Activated CD8-positive, alpha-beta T cell treated with anti-CD3 and anti-CD28 coated beads, Interleukin-2, amount 10 ng/mL, durations not matched to agents 7 days and 5 days (primary cell): ENCODE measurements around the gene ARHGEF7. TPM values are rescaled to one million over a fixed set of nuclear protein-coding genes. Genes with fewer than 3 reads are reported as not detected.
A peak's percentile ranks its signal among the peaks of the same experiment; 100 is the strongest.

ENCODE experiments used
- ATAC-seq: fragments of 150-1000 bp; cut with Tn5 transposase; one replicate; pipeline ENCODE4 v1.10.0; 2021; ENCODE audit warnings: moderate library complexity
- CTCF ChIA-PET: fragments of 350-600 bp; sonication (Branson Sonifier 250); formaldehyde crosslinking; loops from one replicate; lab custom pipeline; 2021; ENCODE audit warnings: antibody characterized with exemption; lab: Charles Lee
- POLR2A ChIA-PET: fragments of 350-600 bp; sonication (Branson Sonifier 250); formaldehyde crosslinking; loops from one replicate; lab custom pipeline; 2021; ENCODE audit warnings: antibody characterized with exemption; lab: Charles Lee
- DNase-seq: peaks from one replicate; pipeline ENCODE4 v3.0.0-alpha.2; 2020
- H3K27ac Mint-ChIP-seq: one replicate; pipeline ENCODE4 v1.8.0; 2021; ENCODE audit warnings: mild to moderate bottlenecking, mixed read lengths
- H3K27me3 Mint-ChIP-seq: one replicate; pipeline ENCODE4 v1.8.0; 2021; ENCODE audit warnings: low read depth, mixed read lengths
- H3K36me3 Mint-ChIP-seq: one replicate; pipeline ENCODE4 v1.8.0; 2021; ENCODE audit warnings: low read depth, mixed read lengths
- H3K4me1 Mint-ChIP-seq: one replicate; pipeline ENCODE4 v1.8.0; 2021; ENCODE audit warnings: low read depth, mixed read lengths
- H3K4me3 Mint-ChIP-seq: one replicate; pipeline ENCODE4 v1.8.0; 2021; ENCODE audit warnings: mild to moderate bottlenecking, mixed read lengths
- H3K9me3 Mint-ChIP-seq: one replicate; pipeline ENCODE4 v1.8.0; 2022; ENCODE audit warnings: mixed read lengths; ENCODE audit not compliant: insufficient read depth
- total RNA-seq, 2 experiments: library from RNA; stranded (reverse); gene quantifications; one replicate each; pipeline ENCODE4 v1.2.3, GENCODE V29; 2021

The ARHGEF7 gene
- total RNA-seq, 2 experiments from 2014 or later: 67.1 to 75.1 TPM

GRCh38 chr13:111319998-111320911 lies 205.1 kb downstream of the ARHGEF7 start, which contains the start of gene TEX29:
TEX29 (plus strand) TSS chr13:111320642; CDS start chr13:111320891, 249 bp downstream.
- no peaks in the 10 kb centered on the region for H3K27me3 Mint-ChIP-seq
- ATAC-seq (no peak), DNase-seq (no peak)
- H3K9me3 Mint-ChIP-seq: no peaks in the 10 kb centered on the region
- peak within 1 kb of the TSS; percentile 16 for H3K27ac Mint-ChIP-seq
- H3K4me3 Mint-ChIP-seq: no peak within 1 kb of the TSS
- ChIA-PET CTCF (no interaction called here), POLR2A (no interaction called here)
- H3K36me3 Mint-ChIP-seq: no peaks in the 10 kb centered on the region
- peaks cover 12% of the 10 kb centered on the region for H3K4me1 Mint-ChIP-seq

- Mint-ChIP-seq H3K27ac (no peak overlapping the region), H3K36me3 (no peaks in the 10 kb centered on the region), H3K4me1 (peaks cover 12% of the 10 kb centered on the region), H3K4me3 (no peak overlapping the region), H3K9me3 (no peaks in the 10 kb centered on the region), H3K27me3 (no peaks in the 10 kb centered on the region)
- CTCF ChIA-PET: no interaction called here
- DNase-seq: no peak
- no peak for ATAC-seq
- POLR2A ChIA-PET: interaction anchor here (0.6 kb wide), 1 partner anchor 1282 kb away, joined by 3 read pairs; no protein-coding TSS in a partner anchor
These were observed 207.1 kb downstream of the ARHGEF7 start for GRCh38 chr13:111322001-111322915.

- POLR2A ChIA-PET: no interaction called here
- H3K36me3 Mint-ChIP-seq: no peaks in the 10 kb centered on the region
- H3K27me3 Mint-ChIP-seq: no peaks in the 10 kb centered on the region
- CTCF ChIA-PET: no interaction called here
- no peaks in the 10 kb centered on the region for H3K9me3 Mint-ChIP-seq
- ATAC-seq (no peak), DNase-seq (no peak)
- no peak overlapping the region for H3K4me3 Mint-ChIP-seq
- H3K4me1 Mint-ChIP-seq: peaks cover 12% of the 10 kb centered on the region
- no peak overlapping the region for H3K27ac Mint-ChIP-seq
These were observed 207.8 kb downstream of the ARHGEF7 start for GRCh38 chr13:111322916-111323331.

- Mint-ChIP-seq H3K9me3 (no peaks in the 10 kb centered on the region), H3K4me1 (peaks cover 12% of the 10 kb centered on the region), H3K27ac (peak overlapping the region; percentile 76), H3K4me3 (peak overlapping the region; percentile 62), H3K36me3 (no peaks in the 10 kb centered on the region), H3K27me3 (no peaks in the 10 kb centered on the region)
- ChIA-PET POLR2A (no interaction called here), CTCF (interaction anchor here (1.0 kb wide), 1 partner anchor 256 kb away, joined by 3 read pairs; no protein-coding TSS in a partner anchor)
- DNase-seq (no peak), ATAC-seq (no peak)
These were observed 208.4 kb downstream of the ARHGEF7 start for GRCh38 chr13:111323549-111323948.

- Mint-ChIP-seq H3K36me3 (no peaks in the 10 kb centered on the region), H3K9me3 (no peaks in the 10 kb centered on the region), H3K27ac (peak overlapping the region; percentile 76), H3K27me3 (no peaks in the 10 kb centered on the region), H3K4me1 (peaks cover 12% of the 10 kb centered on the region), H3K4me3 (peak overlapping the region; percentile 62)
- peak; percentile 32 for DNase-seq
- ChIA-PET POLR2A (no interaction called here), CTCF (interaction anchor here (1.0 kb wide), 1 partner anchor 256 kb away, joined by 3 read pairs; no protein-coding TSS in a partner anchor)
- ATAC-seq: peak; percentile 9
These were observed 209.0 kb downstream of the ARHGEF7 start for GRCh38 chr13:111323950-111324651.

- H3K4me1 Mint-ChIP-seq: peaks cover 12% of the 10 kb centered on the region
- POLR2A ChIA-PET: no interaction called here
- CTCF ChIA-PET: interaction anchor here (1.0 kb wide), 1 partner anchor 257 kb away, joined by 3 read pairs; no protein-coding TSS in a partner anchor
- no peaks in the 10 kb centered on the region for H3K36me3 Mint-ChIP-seq
- H3K4me3 Mint-ChIP-seq: no peak overlapping the region
- no peaks in the 10 kb centered on the region for H3K27me3 Mint-ChIP-seq
- no peaks in the 10 kb centered on the region for H3K9me3 Mint-ChIP-seq
- DNase-seq (no peak), ATAC-seq (no peak)
- H3K27ac Mint-ChIP-seq: peak overlapping the region; percentile 20
These were observed 209.6 kb downstream of the ARHGEF7 start for GRCh38 chr13:111324736-111325135.

GRCh38 chr13:111325146-111325890 lies 210.2 kb downstream of the ARHGEF7 start:
- no peak overlapping the region for H3K27ac Mint-ChIP-seq
- H3K27me3 Mint-ChIP-seq: no peaks in the 10 kb centered on the region
- no peaks in the 10 kb centered on the region for H3K9me3 Mint-ChIP-seq
- DNase-seq: no peak
- H3K36me3 Mint-ChIP-seq: no peaks in the 10 kb centered on the region
- H3K4me3 Mint-ChIP-seq: no peak overlapping the region
- ATAC-seq: no peak
- ChIA-PET POLR2A (no interaction called here), CTCF (no interaction called here)
- H3K4me1 Mint-ChIP-seq: peaks cover 12% of the 10 kb centered on the region

- H3K27ac Mint-ChIP-seq: no peak overlapping the region
- DNase-seq (no peak), ATAC-seq (no peak)
- ChIA-PET CTCF (no interaction called here), POLR2A (no interaction called here)
- H3K27me3 Mint-ChIP-seq: no peaks in the 10 kb centered on the region
- H3K36me3 Mint-ChIP-seq: no peaks in the 10 kb centered on the region
- H3K4me1 Mint-ChIP-seq: peaks cover 12% of the 10 kb centered on the region
- H3K4me3 Mint-ChIP-seq: no peak overlapping the region
- H3K9me3 Mint-ChIP-seq: no peaks in the 10 kb centered on the region
These were observed 211.0 kb downstream of the ARHGEF7 start for GRCh38 chr13:111325941-111326620.

GRCh38 chr13:111326621-111326965 lies 211.5 kb downstream of the ARHGEF7 start:
- no peak overlapping the region for H3K27ac Mint-ChIP-seq
- no peak overlapping the region for H3K4me3 Mint-ChIP-seq
- ChIA-PET CTCF (no interaction called here), POLR2A (no interaction called here)
- no peak for DNase-seq
- no peaks in the 10 kb centered on the region for H3K9me3 Mint-ChIP-seq
- peaks cover 12% of the 10 kb centered on the region for H3K4me1 Mint-ChIP-seq
- no peaks in the 10 kb centered on the region for H3K36me3 Mint-ChIP-seq
- H3K27me3 Mint-ChIP-seq: no peaks in the 10 kb centered on the region
- ATAC-seq: no peak

- POLR2A ChIA-PET: no interaction called here
- DNase-seq: no peak
- Mint-ChIP-seq H3K4me1 (peaks cover 12% of the 10 kb centered on the region), H3K27me3 (no peaks in the 10 kb centered on the region), H3K9me3 (no peaks in the 10 kb centered on the region), H3K4me3 (no peak overlapping the region), H3K27ac (no peak overlapping the region), H3K36me3 (no peaks in the 10 kb centered on the region)
- CTCF ChIA-PET: no interaction called here
- no peak for ATAC-seq
These were observed 212.0 kb downstream of the ARHGEF7 start for GRCh38 chr13:111326981-111327642.
